ENCODE measurements around the gene TARBP2.

GRCh38 chr12:53551889-53552291, 50.8 kb downstream of the TARBP2 start:
- no peak for TF ChIP-seq CTCF (IDR thresholded peaks at IDR 0.05 in 8 of 11, conservative IDR thresholded peaks at IDR 0.05 in 3 of 11)
- TF ChIP-seq POLR2A (IDR thresholded peaks at IDR 0.05): no peak

Measured in spleen (tissue), 7 donors.